GM21786 (cell line): ENCODE results near the gene PTGDS.

Source experiments
- ATAC-seq: cut with Tn5 transposase; IDR thresholded peaks from one replicate; pipeline ENCODE4 v1.9.1; 2021; ENCODE audit not compliant: unreplicated experiment

Gene PTGDS

DNA sequence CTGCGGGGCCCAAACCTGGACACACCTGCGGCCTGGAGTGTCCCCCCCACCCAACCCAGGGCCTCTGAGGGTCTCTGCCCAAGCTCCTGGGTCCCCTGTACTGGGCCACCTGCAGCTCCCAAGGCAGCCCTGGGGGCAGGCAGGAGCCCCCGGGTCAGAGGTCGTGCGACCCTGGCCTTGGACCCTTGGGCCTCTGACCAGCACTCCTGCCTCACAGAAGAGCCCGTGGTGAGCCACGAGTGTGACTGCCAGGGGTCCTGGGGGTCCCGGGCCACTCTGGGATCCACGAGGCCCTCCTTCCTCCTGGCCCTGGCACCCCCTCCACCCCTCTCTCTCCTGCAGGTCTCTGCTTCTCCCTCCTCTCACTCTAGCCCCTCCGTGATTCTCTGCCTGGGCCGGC is 5.0 kb upstream of the PTGDS start:
- no peak for ATAC-seq

DNA sequence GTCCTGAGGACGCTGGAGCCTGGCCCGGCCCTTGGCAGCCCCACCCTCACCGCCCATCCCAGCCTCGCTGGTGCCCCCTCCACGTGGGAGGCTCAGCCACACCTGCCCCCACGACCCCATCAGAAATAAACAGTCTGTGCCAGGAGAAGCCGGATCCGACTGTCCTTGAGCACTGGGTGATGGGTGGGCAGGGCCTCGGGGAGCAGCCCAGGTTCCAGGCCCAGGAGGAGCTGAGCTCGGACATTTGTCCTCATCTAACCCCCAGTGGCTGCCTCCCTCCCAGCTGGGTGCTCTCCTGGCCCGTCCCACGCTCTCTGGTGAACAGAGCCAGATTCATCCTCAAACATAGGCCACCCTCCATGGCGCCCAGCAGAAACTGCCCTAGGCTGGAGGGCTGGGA is 4.6 kb upstream of the PTGDS start:
- no peak for ATAC-seq

DNA sequence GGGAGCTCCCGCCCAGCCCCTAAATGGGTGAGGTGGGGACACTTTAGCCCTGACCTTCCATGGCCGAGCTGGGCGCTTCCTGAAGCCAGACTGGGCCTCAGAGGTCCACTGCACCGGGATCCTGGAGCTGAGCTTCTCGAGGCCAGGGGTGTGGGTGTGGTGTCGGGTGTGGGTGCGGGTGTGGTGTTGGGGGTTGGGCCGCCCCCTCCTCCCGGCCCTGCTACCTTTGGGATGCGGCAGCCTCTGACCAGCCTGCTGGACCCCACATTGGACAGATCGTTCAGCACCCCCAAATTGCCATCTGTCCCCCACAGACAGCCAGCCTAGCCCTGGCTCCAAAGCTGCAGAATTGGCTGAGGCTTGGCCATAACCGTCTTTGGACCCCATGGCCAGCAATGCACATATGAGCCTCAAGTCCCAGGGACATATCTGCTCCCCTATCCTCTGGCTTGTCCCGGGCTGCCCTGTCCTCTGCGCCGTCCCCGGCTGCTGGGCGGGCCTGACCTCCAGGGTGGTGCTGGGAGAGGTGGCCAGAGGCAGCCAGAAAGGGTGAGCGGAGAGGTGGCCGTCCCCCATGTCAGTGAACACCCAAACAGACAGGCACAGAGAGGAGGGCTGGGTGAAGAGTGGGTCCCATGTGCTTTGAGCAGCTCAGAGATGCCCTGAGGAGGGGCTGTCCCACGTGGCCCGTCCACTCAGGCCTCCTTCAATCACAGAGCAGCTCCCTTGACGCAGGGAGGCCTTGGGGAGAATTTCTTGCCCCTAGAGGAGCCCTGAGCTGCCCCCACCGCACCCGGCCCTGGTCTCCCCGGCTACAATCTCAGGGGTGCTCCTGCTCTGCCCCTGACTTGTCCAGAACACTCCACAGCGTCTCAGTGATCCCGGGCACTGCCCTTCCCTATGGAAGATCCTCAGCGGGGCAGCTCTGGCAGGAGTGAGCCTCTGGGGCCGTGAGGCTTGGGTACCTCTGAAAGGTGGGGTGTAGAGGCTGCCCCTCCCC is 3.4 kb upstream of the PTGDS start:
- ATAC-seq: no peak

DNA sequence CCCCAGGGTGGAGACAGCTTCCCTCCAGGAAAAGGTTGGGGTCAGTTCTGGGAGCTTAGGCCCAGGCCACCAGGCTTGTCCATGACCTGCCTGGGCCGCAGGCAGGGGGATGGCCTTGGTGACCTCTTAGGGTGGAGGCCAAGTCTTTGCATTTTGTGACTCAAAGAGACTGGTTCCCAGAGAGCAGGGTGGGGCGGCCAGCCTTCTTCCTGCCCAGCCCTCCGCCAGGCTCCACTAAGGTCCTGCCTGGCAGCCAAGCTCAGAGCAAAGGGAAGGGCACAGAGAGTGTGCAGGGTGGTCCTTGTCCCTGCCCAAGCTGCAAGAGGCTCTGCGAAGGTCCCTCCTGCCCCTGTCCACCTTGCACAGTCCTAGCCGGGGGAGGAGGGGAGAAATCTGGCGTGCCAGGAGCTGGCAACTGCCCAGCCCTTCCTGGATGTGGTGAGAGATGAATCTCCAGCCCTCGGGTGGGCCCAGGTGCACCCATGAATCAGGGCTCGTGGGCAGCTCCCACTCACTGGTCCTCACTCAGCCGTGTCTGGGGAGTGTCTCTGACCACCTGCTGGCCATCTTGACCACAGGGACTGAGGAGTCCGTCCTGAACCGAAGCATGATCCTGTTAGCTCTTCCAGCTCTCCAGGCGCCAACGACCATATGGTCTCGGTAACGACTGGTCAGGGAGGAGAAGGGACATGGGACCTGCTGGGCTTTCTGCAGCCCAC is 2.3 kb upstream of the PTGDS start:
- ATAC-seq: no peak

DNA sequence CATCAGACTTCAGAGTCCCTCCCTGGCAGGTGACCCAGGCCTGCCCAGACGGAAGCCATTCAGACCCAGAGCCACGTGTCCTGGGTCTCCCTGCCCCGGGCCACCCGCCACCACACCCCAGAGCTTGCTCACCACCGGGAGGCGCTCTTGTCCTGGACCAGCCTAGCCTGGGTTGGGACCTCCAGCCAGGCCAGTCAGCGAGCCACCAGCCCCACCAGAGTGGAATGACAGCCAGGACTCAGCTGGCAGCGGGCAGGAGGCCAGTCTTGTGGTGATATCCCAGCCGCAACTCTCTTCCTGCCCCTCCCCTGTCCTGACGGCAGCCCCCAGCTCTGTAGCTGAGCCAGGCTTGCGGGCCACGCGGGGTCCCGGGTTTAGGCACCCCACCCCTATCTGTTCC is 1.7 kb upstream of the PTGDS start:
- no peak for ATAC-seq

DNA sequence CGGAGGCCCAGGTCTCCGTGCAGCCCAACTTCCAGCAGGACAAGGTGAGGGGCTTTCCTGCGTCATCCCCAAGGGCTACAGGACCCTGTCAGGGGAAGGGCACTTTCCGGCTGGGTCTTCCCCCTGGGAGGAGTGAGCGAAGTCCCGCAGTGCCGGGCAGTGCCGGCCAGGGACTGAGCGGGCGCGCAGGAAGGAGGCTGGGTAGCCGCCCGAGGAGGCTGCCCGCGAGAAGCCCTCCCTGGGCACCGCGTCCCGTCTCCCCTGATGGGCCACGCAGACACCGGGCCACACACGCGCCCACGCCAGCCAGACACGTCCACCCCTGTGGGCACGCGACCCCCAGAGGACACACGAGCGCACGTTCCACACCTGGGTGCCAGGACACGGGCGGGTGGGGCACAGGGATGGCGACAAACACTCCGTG is 357 bp downstream of the PTGDS start:
- ATAC-seq: no peak

DNA sequence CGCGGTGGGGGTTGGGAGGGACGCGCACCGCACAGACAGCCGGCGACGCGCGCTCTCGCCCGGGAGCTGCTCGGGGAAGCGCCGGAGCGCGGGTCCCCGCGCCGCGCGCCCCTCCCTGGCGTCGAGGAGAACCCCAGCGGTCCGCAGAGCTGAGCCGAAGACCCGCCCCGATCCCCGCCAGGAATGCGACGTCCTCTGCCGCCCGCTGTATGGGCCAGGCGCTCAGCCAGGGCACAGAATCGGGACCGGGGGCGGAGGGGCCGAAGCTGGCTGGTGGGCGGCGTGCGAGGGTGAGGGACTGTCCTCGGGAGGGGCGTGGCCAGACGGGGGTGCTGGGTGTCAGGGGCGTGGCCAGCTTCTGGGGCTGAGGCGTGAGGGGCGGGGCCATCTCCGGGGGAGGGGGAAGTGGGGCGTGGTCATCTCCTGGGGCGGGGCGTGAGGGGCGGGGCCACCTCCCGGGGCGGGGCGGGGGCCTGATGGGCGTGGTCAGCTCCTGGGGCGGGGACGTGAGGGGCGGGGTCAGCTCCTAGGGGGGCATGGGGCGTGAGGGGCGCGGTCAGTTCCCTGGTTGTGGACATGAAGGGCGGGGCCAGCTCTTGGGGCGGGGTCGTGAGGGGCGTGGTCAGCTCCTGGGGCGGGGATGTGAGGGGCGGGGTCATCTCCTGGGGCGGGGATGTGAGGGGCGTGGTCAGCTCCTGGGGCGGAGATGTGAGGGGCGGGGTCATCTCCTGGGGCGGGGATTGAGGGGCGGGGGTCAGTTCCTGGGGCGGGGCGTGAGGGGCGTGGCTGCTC is 965 bp downstream of the PTGDS start:
- no peak for ATAC-seq

DNA sequence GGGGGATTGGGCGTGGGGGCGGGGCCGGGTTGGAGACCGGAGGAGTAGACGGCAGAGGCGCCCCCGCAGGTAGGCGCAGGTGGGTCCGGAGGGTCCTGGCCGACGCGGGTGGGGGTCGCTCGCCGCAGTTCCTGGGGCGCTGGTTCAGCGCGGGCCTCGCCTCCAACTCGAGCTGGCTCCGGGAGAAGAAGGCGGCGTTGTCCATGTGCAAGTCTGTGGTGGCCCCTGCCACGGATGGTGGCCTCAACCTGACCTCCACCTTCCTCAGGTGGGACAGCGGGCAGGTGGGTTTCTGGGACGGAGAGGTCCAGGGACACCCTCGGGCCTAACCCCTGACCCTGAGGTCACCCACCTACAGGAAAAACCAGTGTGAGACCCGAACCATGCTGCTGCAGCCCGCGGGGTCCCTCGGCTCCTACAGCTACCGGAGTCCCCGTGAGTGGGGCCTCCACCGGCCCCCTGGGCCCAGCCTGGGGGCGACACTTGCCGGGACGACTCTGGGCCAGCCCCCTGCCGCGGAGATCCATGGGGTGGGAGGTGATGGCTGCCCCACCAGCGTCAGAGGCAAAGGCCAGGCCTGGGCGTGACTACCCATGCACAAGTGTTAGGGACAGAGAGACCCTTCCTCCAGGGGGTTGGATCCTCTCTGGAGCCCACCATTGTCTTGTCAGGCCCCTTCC is 1.7 kb downstream of the PTGDS start:
- ATAC-seq: no peak

DNA sequence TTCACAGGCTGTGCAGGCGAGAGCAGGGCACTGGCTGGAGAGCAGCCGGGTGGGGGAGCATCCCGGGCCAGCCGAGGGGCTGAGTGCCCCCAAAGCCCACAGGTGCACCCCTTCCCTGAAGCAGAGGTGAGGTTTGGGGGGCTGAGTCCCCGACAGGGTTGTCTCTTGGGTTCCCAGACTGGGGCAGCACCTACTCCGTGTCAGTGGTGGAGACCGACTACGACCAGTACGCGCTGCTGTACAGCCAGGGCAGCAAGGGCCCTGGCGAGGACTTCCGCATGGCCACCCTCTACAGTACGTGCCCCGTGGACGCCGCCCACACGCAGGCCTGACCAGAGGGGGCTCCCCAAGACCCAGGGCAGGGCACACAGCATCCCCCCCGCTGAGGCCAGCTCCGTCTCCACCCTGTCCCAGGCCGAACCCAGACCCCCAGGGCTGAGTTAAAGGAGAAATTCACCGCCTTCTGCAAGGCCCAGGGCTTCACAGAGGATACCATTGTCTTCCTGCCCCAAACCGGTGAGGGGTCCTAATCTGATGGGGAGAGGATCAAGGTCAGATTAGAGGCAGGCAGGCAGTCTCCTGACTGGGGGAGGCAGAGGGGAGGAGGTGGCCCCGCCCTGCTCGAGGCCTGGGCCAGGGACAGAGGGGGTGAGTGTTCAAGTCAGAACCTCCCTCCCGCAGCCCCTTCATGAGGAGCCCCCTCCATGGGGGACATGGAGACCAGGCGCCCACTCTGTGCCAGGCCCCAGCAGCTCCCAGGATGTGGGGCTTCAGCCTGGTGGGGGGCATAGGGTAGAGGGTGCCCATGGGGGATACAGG is 2.7 kb downstream of the PTGDS start:
- ATAC-seq: no peak

DNA sequence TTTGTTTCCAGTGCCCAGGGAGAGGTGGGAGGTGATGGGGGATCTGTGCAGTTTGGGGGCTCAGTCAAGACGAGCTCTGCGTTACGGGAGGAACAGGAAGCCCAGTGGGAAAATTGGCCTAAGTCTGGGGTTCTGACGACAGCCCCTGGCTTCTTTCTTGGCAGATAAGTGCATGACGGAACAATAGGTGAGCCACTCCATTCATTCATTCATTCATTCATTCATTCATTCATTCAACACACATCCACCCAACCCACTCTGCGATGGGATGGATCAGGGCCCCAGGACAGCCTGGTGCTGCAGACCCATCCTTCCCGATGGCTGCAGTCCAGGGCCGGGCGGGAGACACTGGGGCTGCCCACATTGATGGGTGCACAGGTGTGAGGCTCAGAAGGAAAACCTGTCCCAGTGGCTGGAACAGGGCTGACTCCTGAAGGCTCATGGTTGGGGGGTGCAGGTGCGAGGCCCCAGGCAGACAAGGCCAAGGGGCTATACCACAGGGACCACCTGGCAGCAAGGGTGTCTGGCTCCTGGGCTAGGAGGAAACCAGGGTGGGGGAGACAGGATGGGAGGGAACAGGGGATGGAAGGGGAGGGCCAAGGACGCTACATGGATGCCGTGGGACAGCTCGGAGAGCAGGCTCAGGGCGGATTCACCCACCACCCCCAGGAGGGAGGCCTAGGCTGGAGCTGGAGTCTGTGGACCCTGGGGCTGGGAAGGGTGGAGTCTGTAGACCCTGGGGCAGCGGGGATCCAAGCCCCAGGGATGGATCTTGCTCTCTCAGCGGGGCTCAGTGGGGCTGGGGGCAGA is 3.6 kb downstream of the PTGDS start:
- no peak for ATAC-seq

DNA sequence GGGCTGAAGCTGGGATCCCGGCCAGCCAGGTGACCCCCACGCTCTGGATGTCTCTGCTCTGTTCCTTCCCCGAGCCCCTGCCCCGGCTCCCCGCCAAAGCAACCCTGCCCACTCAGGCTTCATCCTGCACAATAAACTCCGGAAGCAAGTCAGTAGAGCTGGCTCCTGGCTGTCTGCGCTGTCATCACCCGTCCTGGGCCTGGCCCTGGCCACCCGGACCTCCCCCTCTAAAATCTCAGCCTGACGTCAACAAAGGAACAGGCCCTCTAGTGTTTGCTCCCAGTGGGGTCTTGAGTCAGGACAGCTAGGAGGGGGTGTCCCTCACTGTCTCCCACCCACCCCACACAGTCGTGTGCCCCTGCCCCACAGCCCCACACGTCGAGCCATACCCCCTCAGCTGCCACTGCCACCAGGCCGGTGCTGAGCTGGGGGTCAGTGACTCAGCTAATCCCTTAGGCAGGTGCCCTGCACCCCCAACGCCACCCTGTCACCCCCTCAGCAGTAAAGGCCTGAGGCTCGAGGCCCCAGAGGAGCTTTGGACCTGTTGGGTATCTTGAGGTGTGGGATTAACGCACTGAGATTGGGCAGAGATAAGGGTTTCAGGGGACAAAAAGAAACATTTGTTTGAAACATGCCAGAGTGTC is 4.4 kb downstream of the PTGDS start:
- ATAC-seq: no peak

DNA sequence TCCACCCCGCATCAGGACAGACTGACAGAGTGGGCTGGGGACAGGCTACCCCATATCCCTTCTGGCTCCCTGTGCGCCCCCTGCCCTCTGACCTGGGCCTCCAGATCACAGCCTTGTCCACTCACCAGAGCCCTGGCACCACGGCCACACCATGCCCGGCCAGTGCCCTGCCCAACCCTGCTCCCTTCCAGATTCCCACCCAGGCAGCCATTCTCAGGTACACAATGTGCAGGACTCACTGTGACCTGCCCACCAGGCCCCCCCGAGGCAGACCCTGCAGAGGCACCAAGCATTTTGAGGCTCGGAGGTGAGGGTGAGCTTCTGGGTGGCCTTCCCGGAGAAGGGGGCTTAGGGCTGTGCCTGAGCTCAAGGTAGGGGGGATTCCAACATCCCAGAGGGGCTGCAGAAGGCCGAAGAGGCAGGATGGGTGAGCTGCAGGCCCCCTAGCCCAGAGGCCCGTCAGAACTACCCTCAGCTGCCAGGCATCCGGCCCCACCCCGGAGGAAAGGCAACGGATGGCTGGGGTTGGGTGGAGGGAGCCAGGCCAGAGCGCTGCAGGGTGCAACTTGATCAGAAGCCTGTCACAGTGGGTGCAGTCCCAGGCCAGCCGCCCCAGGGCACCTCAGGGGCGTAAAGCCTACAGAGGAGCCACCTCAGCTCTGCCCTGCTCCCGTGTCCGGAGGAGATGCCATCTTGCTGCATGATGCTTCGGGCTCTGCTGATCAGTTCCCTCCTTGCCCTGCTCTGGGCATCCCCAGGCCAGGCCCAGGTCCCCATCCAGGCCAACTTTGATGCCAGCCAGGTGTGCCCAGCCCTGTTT is 5.1 kb downstream of the PTGDS start, which contains the start of gene LCNL1:
LCNL1 (plus strand) TSS at position 762 of the 820 bp plus-strand sequence. CDS start 594 bp downstream, outside the sequence.
- no peak for ATAC-seq

DNA sequence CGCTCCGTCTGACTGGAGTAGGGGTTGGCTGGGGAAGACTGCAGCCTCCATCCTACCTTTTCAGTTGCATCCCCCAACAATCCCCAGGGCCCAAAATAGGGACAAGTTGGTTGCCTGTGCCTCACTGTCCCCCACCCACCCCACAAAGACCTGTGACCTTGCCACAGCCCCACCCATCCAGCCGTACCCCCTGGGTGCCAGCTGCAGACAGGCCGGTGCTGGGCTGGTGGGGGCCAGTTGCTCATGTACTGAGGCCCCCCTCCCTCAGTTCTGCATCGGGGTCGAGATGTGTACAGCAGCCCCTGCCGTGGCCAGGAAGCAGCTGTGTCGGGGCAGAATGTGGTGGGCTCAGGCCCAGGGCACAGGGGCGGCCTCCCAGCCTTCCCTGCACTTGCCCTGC is 5.9 kb downstream of the PTGDS start:
- ATAC-seq: no peak

DNA sequence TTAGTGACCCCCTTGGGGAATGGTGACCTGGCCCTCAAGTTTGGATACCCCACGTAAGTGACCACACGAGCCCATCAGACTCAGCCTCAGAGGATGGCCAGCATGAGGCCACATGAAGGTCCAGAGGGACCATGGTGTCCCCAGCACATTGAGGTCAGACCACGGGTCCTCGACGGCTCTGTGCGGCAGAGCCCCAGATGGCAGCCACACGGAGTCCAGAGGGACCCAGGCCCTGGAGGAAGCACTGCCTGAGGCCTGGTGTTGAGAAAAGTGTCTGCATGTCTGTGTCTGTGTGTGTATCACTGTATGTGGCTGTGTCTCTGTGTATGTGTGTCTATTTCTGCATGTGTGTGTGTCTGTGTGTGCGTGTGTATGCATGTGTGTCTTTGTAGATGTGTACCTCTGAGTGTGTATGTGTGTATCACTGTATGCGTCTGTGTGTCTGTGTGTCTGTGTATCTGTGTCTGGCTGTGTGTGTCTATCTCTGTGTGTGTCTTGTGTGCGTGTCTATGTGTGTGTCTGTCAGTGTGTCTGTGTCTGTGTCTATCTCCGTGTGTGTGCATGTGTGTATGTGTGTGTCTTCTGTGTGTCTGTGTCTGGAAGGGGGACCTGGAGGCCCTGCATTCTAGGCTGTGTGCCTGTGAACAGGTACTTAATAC is 6.5 kb downstream of the PTGDS start:
- no peak for ATAC-seq

DNA sequence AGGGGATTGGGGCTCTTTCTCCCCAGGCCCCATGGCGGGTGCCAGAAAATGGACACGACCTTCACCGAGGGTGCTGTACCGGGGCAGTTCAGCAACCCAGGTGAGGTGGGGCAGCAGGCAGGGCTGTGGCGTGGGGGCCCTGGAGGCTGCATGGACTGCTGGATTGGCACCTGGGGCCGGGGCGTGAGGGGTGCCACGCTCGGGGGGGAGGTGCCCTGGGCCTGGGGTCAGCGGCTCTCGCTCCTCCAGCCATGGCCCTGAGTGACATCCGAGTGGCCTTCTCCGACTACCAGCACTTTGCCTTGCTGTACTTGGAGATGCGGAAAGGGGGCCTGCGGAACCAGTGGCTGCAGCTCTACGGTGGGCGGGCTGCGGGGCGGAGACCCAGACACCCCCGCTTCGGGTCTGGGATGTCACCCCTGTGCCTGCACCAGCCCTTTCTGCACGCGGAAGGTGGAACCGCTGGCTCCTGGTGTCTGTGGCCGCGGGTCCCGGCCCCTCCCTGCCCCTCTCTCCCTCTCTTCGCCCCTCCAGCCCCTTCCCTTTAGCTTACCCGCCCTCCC is 7.2 kb downstream of the PTGDS start:
- ATAC-seq: no peak

DNA sequence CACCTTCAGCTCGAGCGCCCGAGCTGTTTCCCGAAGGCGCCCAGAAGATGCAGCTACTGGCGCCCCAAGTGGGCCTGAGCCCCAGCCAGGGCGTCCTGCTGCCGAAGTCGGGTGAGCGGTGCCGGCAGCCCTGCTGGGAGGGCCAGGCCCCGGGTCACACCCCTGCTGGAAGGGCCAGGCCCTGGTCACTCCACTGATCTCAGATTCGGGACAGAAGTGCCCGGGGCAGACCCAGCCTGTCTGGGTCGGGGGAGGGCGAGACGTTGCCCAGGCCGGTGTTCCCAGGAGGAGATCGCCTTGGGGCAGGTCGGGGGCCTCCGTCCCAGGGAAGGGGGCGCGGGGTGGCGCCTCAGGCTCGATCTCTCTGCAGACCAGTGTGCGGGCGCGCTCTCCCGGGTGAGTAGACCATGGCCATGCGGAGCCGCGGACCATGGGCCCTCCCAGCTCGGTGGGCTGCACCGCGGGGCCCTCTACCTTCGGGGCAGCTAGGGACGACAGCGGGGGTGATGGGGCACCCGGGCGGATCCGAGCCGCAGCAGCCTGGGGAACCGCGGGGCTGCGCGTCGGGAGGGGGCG is 7.8 kb downstream of the PTGDS start:
- no peak for ATAC-seq
